NCI-H2196 treated with DMSO at 0.1 percent for 48 hours (cell line): Measurements from ENCODE around the gene CBX7.
A peak's percentile ranks its signal among the peaks of the same experiment; 100 is the strongest.
"Not testable (repeated sequence)": the region's sequence is repeated elsewhere in the genome, so short reads cannot be mapped to it uniquely, and the experiment has no call there.

Experiments
- DNase-seq: peaks from one replicate; lab custom pipeline; 2025; ENCODE audit not compliant: unreplicated experiment; lab: John Stamatoyannopoulos, UW

The CBX7 gene

GRCh38 chr22:39174498-39175352, 22.2 kb upstream of the CBX7 start:
- DNase-seq, result no peak

GRCh38 chr22:39173787-39174497, 21.5 kb upstream of the CBX7 start:
- no peak for DNase-seq

GRCh38 chr22:39173050-39173706, 20.7 kb upstream of the CBX7 start:
- no peak for DNase-seq

GRCh38 chr22:39172265-39173049, 20.0 kb upstream of the CBX7 start:
- DNase-seq, result not testable (repeated sequence)

- DNase-seq, result no peak
Measured at GRCh38 chr22:39171623-39172264, 19.3 kb upstream of the CBX7 start.

GRCh38 chr22:39170825-39171622, 18.5 kb upstream of the CBX7 start:
- peak; percentile 41 for DNase-seq

- DNase-seq, result no peak
Measured at GRCh38 chr22:39169797-39170466, 17.5 kb upstream of the CBX7 start.

GRCh38 chr22:39166547-39166946, 14.1 kb upstream of the CBX7 start:
- no peak for DNase-seq

- DNase-seq, result not testable (repeated sequence)
Measured at GRCh38 chr22:39156093-39156492, 3.6 kb upstream of the CBX7 start.

- no peak for DNase-seq
Measured at GRCh38 chr22:39155421-39155820, 2.9 kb upstream of the CBX7 start.

- DNase-seq, result no peak
Measured at GRCh38 chr22:39153220-39153717, 789 bp upstream of the CBX7 start.

- DNase-seq, result no peak
Measured at GRCh38 chr22:39152024-39152510, 413 bp downstream of the CBX7 start.

- DNase-seq, result no peak
Measured at GRCh38 chr22:39151329-39151975, 1.0 kb downstream of the CBX7 start.

- no peak for DNase-seq
Measured at GRCh38 chr22:39150848-39151215, 1.6 kb downstream of the CBX7 start.

- DNase-seq, result no peak
Measured at GRCh38 chr22:39149915-39150847, 2.3 kb downstream of the CBX7 start.

- no peak for DNase-seq
Measured at GRCh38 chr22:39148727-39149535, 3.5 kb downstream of the CBX7 start.
